T-cell (primary cell): ENCODE measurements around the gene SAMD9L. TPM values are rescaled to one million over a fixed set of nuclear protein-coding genes. Genes with fewer than 3 reads are reported as not detected.
A peak's percentile ranks its signal among the peaks of the same experiment; 100 is the strongest.

ENCODE experiments used
- ATAC-seq, 4 experiments: fragments of 200-7000 bp in 3 of 4; fragments of 150-1000 bp in 1 of 4; cut with Tn5 transposase; replicated peaks in 1 of 4; 1 replicate in 3 of 4; 2 replicates in 1 of 4; pipeline ENCODE4 v1.10.0; 2021; ENCODE audit warnings: moderate library complexity in 3 of 4, mild to moderate bottlenecking in 2 of 4, moderate number of reproducible peaks in 1 of 4
- CTCF ChIA-PET, 2 donors: fragments of 300-600 bp; sonication (Branson Sonifier 250); formaldehyde crosslinking; loops; one replicate each; lab custom pipeline; 2022; ENCODE audit warnings: antibody characterized with exemption in 2 of 2; lab: Charles Lee
- POLR2A ChIA-PET, 2 donors: fragments of 300-600 bp; sonication (Branson Sonifier 250); formaldehyde crosslinking; loops; one replicate each; lab custom pipeline; 2022; ENCODE audit warnings: antibody characterized with exemption in 2 of 2; lab: Charles Lee
- DNase-seq, 35 experiments: peaks; one replicate each; pipeline versions ENCODE4 v3.0.0 to v3.0.0-alpha.2; 2013 to 2023
- H3K27ac ChIP-seq: one replicate; pipeline ENCODE4 v1.5.1; 2013; ENCODE audit warnings: low read length
- H3K27me3 ChIP-seq, 2 experiments: replicated peaks in 1 of 2; 1 replicate in 1 of 2; 2 replicates in 1 of 2; pipeline versions ENCODE4 v1.6.1 to v1.7.0; 2013; ENCODE audit warnings: low read length in 1 of 2, mixed read lengths in 1 of 2; ENCODE audit not compliant: control insufficient read depth in 2 of 2, insufficient read depth in 2 of 2; ENCODE audit errors: extremely low read depth in 1 of 2
- H3K36me3 ChIP-seq, 2 donors: 1 replicate in 1 of 2; 2 replicates in 1 of 2; pipeline versions ENCODE4 v1.6.1 to v1.7.0; 2013; ENCODE audit warnings: low read length in 1 of 2; ENCODE audit not compliant: control insufficient read depth in 2 of 2, insufficient read depth in 1 of 2; ENCODE audit errors: extremely low read depth in 1 of 2
- H3K4me1 ChIP-seq, 2 experiments: 1 replicate in 1 of 2; 2 replicates in 1 of 2; pipeline versions ENCODE4 v1.6.1 to v1.7.0; 2013; ENCODE audit warnings: low read length in 2 of 2, mixed read lengths in 1 of 2; ENCODE audit not compliant: insufficient read depth in 2 of 2, control insufficient read depth in 1 of 2; ENCODE audit errors: extremely low read depth in 1 of 2
- H3K4me3 ChIP-seq, 2 donors: 1 replicate in 1 of 2; 2 replicates in 1 of 2; pipeline versions ENCODE4 v1.5.1 to v1.7.0; 2013; ENCODE audit warnings: mild to moderate bottlenecking in 2 of 2, low read length in 1 of 2, moderate library complexity in 1 of 2; ENCODE audit not compliant: control insufficient read depth in 1 of 2; ENCODE audit errors: extremely low read depth in 1 of 2
- H3K9me3 ChIP-seq: 2 replicates; pipeline ENCODE4 v1.7.0; 2013
- H3K27ac Mint-ChIP-seq, 2 donors: one replicate each; pipeline ENCODE4 v1.8.0; 2020 to 2021; ENCODE audit warnings: mild to moderate bottlenecking in 2 of 2, mixed read lengths in 2 of 2
- H3K27me3 Mint-ChIP-seq, 2 donors: one replicate each; pipeline ENCODE4 v1.8.0; 2021 to 2022; ENCODE audit warnings: mixed read lengths in 2 of 2
- H3K36me3 Mint-ChIP-seq: one replicate; pipeline ENCODE4 v1.8.0; 2021; ENCODE audit warnings: mixed read lengths
- H3K4me1 Mint-ChIP-seq, 3 donors: one replicate each; pipeline ENCODE4 v1.8.0; 2020 to 2022; ENCODE audit warnings: mixed read lengths in 3 of 3, mild to moderate bottlenecking in 1 of 3
- H3K4me3 Mint-ChIP-seq, 3 donors: one replicate each; pipeline ENCODE4 v1.8.0; 2020 to 2022; ENCODE audit warnings: mild to moderate bottlenecking in 3 of 3, mixed read lengths in 3 of 3, moderate library complexity in 3 of 3
- H3K9me3 Mint-ChIP-seq, 3 donors: one replicate each; pipeline ENCODE4 v1.8.0; 2020 to 2022; ENCODE audit warnings: mixed read lengths in 3 of 3
- WGBS: methylation state at CpG from one replicate; pipeline ENCODE4 v1.1.5; 2013; ENCODE audit warnings: missing lambda C conversion rate; ENCODE audit not compliant: insufficient coverage; 5-methylcytosine and 5-hydroxymethylcytosine counted together
- total RNA-seq, 35 experiments: library from RNA in 6 of 35; stranded (reverse) in 6 of 35; fragments of 120-200 nt in 1 of 35; gene quantifications; one replicate each; pipeline versions ENCODE4 v1.2.1 to v1.2.4 and lab custom pipeline; 2013 to 2026

Gene SAMD9L
- total RNA-seq, 5 donors from 2014 or later (not counting 1 experiment from before 2014, with no cell fraction given), result 24.7 to 45.5 (median 32.8) TPM

DNA sequence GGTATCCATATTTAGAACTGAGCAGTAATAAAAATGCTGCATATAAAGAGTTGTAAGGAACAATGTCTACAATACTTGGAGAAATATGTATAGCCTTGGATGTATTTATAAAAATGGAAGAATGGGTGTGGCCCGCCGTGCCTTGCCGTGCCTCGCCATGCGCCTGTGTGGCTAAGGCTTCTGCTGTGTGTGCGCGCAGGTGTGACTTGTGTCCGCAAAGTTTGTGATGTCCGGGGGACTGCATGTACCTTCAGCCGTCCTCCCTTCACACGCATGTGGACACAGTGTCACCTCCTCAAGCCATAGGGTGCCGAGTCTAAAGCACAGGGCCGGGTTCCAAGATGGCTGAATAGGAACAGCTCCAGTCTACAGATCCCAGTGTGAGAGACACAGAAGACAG is 40.2 kb downstream of the SAMD9L start:
- Mint-ChIP-seq H3K27ac (no peak overlapping the region), H3K36me3 (peaks cover 95% of the 10 kb centered on the region), H3K9me3 (peaks cover 17 to 62% (median 36%) of the 10 kb centered on the region in 3 donors), H3K4me1 (peaks cover 19 to 30% (median 20%) of the 10 kb centered on the region in 3 donors), H3K27me3 (no peaks in the 10 kb centered on the region), H3K4me3 (no peak overlapping the region)
- Histone ChIP-seq H3K9me3 (peaks cover 32% of the 10 kb centered on the region), H3K4me1 (no peaks in the 10 kb centered on the region), H3K4me3 (peak overlapping the region in 1 of 2 donors; percentile 32), H3K36me3 (peaks cover 17 to 49% of the 10 kb centered on the region in 2 donors), H3K27me3 (no peaks in the 10 kb centered on the region), H3K27ac (no peak overlapping the region)
- ChIA-PET POLR2A (no interaction called here), CTCF (no interaction called here)
- DNase-seq (no peak), ATAC-seq (no peak)
- 88% methylated on average over 13 of the region's 13 CpGs for WGBS

DNA sequence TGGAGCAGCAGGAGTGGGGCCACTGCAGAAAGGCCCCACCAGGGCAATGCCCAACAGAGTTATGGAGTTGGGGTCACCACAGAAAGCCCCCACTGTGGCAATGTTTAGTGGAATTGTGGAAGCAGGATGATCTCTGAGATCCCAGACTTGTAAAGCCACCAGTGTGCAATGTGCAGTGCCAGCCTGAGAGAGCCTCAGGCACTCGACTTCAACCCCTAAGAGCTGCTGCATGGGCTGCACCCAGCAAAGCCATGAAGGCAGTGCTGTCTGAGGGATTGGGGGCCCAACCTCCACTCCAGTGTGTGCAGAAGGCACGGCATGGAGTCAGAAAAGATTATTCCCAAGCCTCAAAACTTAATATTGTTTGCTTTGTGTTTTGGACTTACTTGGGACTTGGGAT is 50.8 kb downstream of the SAMD9L start:
- DNase-seq (no peak), ATAC-seq (no peak)
- H3K9me3 ChIP-seq, result peaks cover 17% of the 10 kb centered on the region
- Mint-ChIP-seq H3K9me3 (peaks cover 8 to 51% (median 37%) of the 10 kb centered on the region in 3 donors), H3K4me1 (no peaks in the 10 kb centered on the region), H3K27ac (no peak overlapping the region), H3K27me3 (no peaks in the 10 kb centered on the region), H3K36me3 (peaks cover under 1% of the 10 kb centered on the region), H3K4me3 (no peak overlapping the region)
- H3K4me1 ChIP-seq, result no peaks in the 10 kb centered on the region
- no peak overlapping the region for H3K27ac ChIP-seq
- CTCF ChIA-PET, result no interaction called here
- 90% methylated on average over 1 of the region's 2 CpGs for WGBS
- H3K36me3 ChIP-seq, result no peaks in the 10 kb centered on the region
- POLR2A ChIA-PET, result no interaction called here
- peaks cover 0 to 3% of the 10 kb centered on the region in 2 experiments for H3K27me3 ChIP-seq
- no peak overlapping the region for H3K4me3 ChIP-seq

DNA sequence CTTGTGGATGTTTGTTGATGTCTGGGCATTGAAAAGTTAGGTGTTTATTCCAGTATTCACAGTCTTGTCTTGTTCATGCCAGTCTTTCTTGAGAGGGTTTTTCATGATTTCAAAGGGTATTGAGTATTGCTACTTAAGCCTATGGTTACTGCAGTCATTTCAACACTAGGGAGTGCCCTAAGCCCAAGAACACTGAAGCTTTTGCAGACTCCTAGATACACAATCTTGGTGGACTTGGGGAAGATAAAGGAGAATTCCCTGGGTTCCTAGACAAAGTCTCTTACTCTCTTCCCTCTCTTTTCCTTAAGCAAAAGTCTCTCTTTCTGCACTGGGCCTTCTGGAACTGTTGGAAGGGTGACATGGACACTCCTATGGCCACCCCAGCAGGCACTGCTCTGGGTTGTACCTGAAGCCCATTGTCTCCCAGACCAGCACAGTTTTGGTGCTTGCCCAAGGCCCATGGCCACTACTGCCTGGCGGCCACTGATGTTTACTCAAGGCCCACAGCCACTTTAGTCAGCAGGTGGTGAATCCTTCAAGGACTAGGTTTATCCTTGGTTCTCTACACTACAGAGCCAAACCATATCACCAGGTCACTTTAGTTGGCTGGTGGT is 55.3 kb downstream of the SAMD9L start:
- H3K4me3 ChIP-seq, result no peak overlapping the region
- Mint-ChIP-seq H3K36me3 (peaks cover 4% of the 10 kb centered on the region), H3K9me3 (peaks cover 0 to 50% (median 26%) of the 10 kb centered on the region in 3 donors), H3K27ac (no peak overlapping the region), H3K4me3 (no peak overlapping the region), H3K27me3 (peaks cover 3 to 19% of the 10 kb centered on the region in 2 donors), H3K4me1 (no peaks in the 10 kb centered on the region)
- H3K27me3 ChIP-seq, result peaks cover 0 to 3% of the 10 kb centered on the region in 2 experiments
- H3K27ac ChIP-seq, result no peak overlapping the region
- ChIA-PET CTCF (no interaction called here), POLR2A (no interaction called here)
- H3K36me3 ChIP-seq, result no peaks in the 10 kb centered on the region
- peaks cover 9% of the 10 kb centered on the region for H3K9me3 ChIP-seq
- DNase-seq, result peak in 1 of 35 experiments; percentile 20
- no peaks in the 10 kb centered on the region for H3K4me1 ChIP-seq
- no peak for ATAC-seq
- whole genome bisulfite sequencing, result 80% methylated on average over 1 of the region's 1 CpG

Other genes with a start within 250 kb of the SAMD9L start
- gene SAMD9, start 30.4 kb downstream of the SAMD9L start, total RNA-seq, result 10 to 100 TPM; 28.2 to 42.2 (median 38.1) TPM
- under 1 TPM in 1 of 5 donors, not detected in 4; 0.13 TPM for gene HEPACAM2, start 78.1 kb upstream of the SAMD9L start, total RNA-seq
- gene VPS50, start 84.0 kb upstream of the SAMD9L start, total RNA-seq, result 10 to 100 TPM; 27.8 to 35.4 (median 31.1) TPM